ENCODE data around the gene ZNF735. TPM values are rescaled to one million over a fixed set of nuclear protein-coding genes. Genes with fewer than 3 reads are reported as not detected.
"Not testable (repeated sequence)": the region's sequence is repeated elsewhere in the genome, so short reads cannot be mapped to it uniquely, and the experiment has no call there.

Gene ZNF735
- total RNA-seq, 1 donor from 2014 or later, result not detected

DNA sequence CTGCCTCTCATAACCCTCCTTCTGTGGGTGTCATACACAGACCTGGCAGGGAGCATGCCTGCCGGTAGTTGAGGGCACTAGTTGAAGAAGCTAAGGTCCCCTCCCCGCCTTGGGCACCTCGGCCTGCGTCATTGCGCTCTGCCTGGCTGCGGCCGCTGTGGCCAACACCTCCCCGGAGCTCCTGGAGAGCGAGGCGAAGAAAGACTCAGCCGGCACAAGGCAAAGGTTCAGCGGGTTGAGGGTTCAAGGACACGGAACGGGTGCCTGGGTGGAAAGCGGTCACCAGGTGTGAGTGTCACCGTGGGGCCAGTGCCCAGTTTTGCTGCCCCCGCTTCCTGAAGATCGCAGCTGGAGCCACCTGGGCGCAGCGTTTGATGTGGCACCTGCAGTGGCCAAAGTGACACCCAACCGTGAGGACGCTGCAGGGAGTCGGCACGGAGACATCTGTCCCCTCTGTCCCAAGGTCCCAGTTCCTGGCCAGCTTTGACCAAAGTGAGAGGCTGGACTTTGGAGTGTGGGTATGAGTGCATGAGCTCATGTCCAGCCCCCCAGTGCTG lies 14.8 kb upstream of the ZNF735 start:
- no peak for ATAC-seq
- no peak for DNase-seq
- Histone ChIP-seq H3K36me3 (no peaks in the 10 kb centered on the region), H3K27ac (no peak overlapping the region), H3K4me3 (no peak overlapping the region), H3K9me3 (no peaks in the 10 kb centered on the region), H3K27me3 (no peaks in the 10 kb centered on the region), H3K4me1 (no peaks in the 10 kb centered on the region)
- intact Hi-C loops (cut with DNase I), result no loop called here
- TF ChIP-seq, protein P1, sequence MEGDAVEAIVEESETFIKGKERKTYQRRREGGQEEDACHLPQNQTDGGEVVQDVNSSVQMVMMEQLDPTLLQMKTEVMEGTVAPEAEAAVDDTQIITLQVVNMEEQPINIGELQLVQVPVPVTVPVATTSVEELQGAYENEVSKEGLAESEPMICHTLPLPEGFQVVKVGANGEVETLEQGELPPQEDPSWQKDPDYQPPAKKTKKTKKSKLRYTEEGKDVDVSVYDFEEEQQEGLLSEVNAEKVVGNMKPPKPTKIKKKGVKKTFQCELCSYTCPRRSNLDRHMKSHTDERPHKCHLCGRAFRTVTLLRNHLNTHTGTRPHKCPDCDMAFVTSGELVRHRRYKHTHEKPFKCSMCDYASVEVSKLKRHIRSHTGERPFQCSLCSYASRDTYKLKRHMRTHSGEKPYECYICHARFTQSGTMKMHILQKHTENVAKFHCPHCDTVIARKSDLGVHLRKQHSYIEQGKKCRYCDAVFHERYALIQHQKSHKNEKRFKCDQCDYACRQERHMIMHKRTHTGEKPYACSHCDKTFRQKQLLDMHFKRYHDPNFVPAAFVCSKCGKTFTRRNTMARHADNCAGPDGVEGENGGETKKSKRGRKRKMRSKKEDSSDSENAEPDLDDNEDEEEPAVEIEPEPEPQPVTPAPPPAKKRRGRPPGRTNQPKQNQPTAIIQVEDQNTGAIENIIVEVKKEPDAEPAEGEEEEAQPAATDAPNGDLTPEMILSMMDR (IDR thresholded peaks at IDR 0.05), result no peak

DNA sequence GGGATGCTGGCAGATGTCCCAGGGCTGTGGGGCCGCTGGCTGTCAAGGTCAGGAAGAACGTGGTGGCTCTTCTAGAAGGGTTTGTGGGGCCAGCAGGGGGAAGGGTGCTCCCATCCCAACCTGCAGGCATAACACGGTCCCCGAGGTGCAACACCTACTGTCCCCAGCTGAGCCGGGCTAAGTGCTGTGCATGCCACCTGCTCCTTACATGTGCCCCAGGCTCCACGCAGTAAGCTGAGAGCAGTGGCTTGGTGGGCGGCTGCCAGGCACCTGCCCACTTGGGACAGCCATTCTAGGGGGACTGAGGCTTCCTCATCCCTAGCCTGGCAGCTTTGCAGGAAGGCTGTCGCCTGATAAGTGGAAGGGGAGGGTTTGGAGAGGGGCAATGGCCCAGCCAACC lies 14.2 kb upstream of the ZNF735 start:
- Histone ChIP-seq H3K27ac (no peak overlapping the region), H3K27me3 (no peaks in the 10 kb centered on the region), H3K36me3 (no peaks in the 10 kb centered on the region), H3K4me1 (no peaks in the 10 kb centered on the region), H3K4me3 (no peak overlapping the region), H3K9me3 (no peaks in the 10 kb centered on the region)
- intact Hi-C loops (cut with DNase I), result no loop called here
- DNase-seq, result no peak
- ATAC-seq, result peak; percentile 23
- TF ChIP-seq, protein P1 (IDR thresholded peaks at IDR 0.05), result no peak

DNA sequence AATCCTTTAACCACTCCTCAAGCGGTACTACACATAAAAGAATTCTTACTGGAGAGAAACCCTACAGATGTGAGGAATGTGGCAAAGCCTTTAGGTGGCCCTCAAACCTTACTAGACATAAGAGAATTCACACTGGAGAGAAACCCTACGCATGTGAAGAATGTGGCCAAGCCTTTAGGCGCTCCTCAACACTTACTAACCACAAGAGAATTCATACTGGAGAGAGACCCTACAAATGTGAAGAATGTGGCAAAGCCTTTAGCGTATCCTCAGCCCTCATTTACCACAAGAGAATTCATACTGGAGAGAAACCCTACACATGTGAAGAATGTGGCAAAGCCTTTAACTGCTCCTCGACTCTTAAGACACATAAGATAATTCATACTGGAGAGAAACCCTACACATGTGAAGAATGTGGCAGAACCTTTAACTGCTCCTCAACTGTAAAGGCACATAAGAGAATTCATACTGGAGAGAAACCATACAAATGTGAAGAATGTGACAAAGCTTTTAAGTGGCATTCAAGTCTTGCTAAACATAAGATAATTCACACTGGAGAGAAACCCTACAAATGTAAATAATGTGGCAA lies 12.8 kb downstream of the ZNF735 start:
- DNase-seq; H3K36me3 ChIP-seq; intact Hi-C loops (cut with DNase I); ATAC-seq; H3K27me3 ChIP-seq; H3K27ac ChIP-seq; H3K4me3 ChIP-seq; H3K4me1 ChIP-seq: not testable (repeated sequence)
- H3K9me3 ChIP-seq, result peaks cover 31% of the 10 kb centered on the region

DNA sequence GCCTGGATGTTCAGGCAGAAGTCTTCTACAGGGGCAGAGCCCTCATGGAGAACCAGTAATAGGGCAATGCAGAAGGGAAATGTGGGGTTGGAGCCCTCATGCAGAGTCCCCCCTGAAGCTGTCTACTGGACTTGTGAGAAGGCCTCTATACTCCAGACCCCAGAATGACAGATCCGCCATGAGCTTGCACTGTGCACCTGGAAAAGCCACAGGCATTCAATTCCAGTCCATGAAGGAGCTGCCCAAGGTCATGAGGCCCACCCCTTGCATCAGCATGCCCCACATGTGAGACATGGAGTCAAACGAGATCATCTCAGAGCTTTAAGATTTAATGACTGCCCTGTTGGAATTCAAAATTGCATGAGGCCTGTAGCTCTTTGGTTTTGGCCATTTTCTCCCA lies 16.4 kb downstream of the ZNF735 start:
- Histone ChIP-seq H3K36me3 (no peaks in the 10 kb centered on the region), H3K9me3 (peaks cover 23% of the 10 kb centered on the region), H3K27ac (no peak overlapping the region), H3K4me1 (no peaks in the 10 kb centered on the region), H3K27me3 (no peaks in the 10 kb centered on the region), H3K4me3 (no peak overlapping the region)
- intact Hi-C loops (cut with DNase I), result no loop called here
- TF ChIP-seq, protein P1 (IDR thresholded peaks at IDR 0.05), result no peak
- DNase-seq, result no peak
- ATAC-seq, result no peak

DNA sequence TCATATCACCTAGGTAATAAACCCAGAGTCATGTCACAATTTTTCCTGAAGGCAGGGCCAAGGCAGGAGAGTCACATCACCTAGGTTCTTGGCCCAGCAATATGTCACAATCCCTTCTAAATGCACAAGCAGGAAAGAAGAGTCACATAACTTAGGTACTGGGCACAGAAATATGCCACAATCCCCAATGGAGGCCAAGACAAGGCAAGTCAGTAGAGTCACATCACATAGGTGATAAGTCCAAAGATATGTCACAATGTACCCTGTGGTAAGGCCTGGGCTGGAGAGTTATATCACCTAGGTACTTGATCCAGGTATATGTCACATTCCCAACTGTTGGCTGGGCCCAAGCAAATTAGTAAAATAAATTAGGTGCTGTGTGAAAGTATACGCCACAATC lies 21.2 kb downstream of the ZNF735 start, which contains the start of gene ZNF679:
Gene ZNF679 (plus strand): TSS at position 301 of the 400 bp plus-strand sequence. CDS start 20,644 bp downstream, outside the sequence.
- H3K27me3 ChIP-seq; H3K4me1 ChIP-seq; ATAC-seq; H3K36me3 ChIP-seq; intact Hi-C loops (cut with DNase I); DNase-seq; H3K4me3 ChIP-seq; H3K9me3 ChIP-seq; H3K27ac ChIP-seq: not testable (repeated sequence)

DNA sequence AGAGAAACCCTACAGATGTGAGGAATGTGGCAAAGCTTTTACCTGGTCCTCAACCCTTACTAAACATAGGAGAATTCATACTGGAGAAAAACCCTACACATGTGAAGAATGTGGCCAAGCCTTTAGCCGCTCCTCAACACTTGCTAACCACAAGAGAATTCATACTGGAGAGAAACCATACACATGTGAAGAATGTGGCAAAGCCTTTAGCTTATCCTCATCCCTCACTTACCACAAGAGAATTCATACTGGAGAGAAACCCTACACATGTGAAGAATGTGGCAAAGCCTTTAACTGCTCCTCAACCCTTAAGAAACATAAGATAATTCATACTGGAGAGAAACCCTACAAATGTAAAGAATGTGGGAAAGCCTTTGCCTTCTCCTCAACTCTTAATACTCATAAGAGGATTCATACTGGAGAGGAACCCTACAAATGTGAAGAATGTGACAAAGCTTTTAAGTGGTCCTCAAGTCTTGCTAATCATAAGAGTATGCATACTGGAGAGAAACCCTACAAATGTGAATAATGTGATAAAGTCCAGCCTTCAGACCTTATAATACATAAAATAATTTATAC lies 59.4 kb downstream of the ZNF735 start:
- no peak overlapping the region for H3K4me3 ChIP-seq
- no peaks in the 10 kb centered on the region for H3K36me3 ChIP-seq
- no peak overlapping the region for H3K27ac ChIP-seq
- H3K4me1 ChIP-seq, result no peaks in the 10 kb centered on the region
- H3K9me3 ChIP-seq, result peaks cover 23% of the 10 kb centered on the region
- DNase-seq (no peak), ATAC-seq (no peak)
- intact Hi-C loops (cut with DNase I), result no loop called here
- H3K27me3 ChIP-seq, result no peaks in the 10 kb centered on the region
- TF ChIP-seq, protein P1 (IDR thresholded peaks at IDR 0.05), result no peak

Other genes with a start within 250 kb of the ZNF735 start
- gene ZNF722, start 208.4 kb upstream of the ZNF735 start, total RNA-seq, result not detected
- gene ZNF727, start 161.8 kb upstream of the ZNF735 start, total RNA-seq, result 5.5 TPM
- gene ZNF679, start 21.3 kb downstream of the ZNF735 start, total RNA-seq, result not detected
- 13.5 TPM for gene ZNF736, start 106.8 kb downstream of the ZNF735 start, total RNA-seq

Measured in upper lobe of right lung (tissue), 1 donor.